Lower leg skin (tissue), 3 donors: ENCODE measurements around the gene TSPAN16.

Source experiments
- POLR2A ChIP-seq, 2 donors: fragments of 450-650 bp; IDR thresholded peaks; one replicate each; pipeline ENCODE4 v1.6.1; 2016 to 2017; ENCODE audit warnings: antibody characterized with exemption in 2 of 2, mild to moderate bottlenecking in 1 of 2, moderate library complexity in 1 of 2
- TF ChIP-seq, protein P1 (sequence below), 3 donors: fragments of 450-650 bp; IDR thresholded peaks; one replicate each; pipeline ENCODE4 v1.5.1; 2016; ENCODE audit warnings: antibody characterized with exemption in 3 of 3, mild to moderate bottlenecking in 3 of 3, moderate library complexity in 2 of 3

DNA sequence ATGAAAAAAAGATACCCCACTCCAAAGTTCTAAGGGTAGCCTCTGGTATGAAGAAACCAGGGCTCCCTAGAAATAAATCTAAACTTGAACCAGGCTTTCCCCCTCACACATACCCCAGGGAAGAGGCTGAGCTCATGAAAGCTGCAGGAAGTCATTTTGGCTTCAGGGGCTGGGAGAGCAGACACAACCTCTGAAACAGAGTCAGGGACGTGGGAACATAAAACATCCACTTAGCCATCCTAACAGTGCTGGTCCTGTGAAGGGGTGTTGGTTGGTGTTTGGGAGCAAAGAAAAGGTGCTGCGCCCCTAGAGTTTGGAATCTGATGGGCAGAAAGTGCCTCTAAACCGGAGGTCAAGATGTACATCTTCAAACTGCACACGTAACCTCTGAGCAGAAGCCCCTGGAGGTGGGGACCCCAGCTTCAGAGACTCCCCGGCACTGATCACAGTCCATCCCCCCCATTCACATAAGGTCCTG is 27.7 kb downstream of the TSPAN16 start:
- TF ChIP-seq, protein P1, sequence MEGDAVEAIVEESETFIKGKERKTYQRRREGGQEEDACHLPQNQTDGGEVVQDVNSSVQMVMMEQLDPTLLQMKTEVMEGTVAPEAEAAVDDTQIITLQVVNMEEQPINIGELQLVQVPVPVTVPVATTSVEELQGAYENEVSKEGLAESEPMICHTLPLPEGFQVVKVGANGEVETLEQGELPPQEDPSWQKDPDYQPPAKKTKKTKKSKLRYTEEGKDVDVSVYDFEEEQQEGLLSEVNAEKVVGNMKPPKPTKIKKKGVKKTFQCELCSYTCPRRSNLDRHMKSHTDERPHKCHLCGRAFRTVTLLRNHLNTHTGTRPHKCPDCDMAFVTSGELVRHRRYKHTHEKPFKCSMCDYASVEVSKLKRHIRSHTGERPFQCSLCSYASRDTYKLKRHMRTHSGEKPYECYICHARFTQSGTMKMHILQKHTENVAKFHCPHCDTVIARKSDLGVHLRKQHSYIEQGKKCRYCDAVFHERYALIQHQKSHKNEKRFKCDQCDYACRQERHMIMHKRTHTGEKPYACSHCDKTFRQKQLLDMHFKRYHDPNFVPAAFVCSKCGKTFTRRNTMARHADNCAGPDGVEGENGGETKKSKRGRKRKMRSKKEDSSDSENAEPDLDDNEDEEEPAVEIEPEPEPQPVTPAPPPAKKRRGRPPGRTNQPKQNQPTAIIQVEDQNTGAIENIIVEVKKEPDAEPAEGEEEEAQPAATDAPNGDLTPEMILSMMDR (IDR thresholded peaks at IDR 0.05), result no peak
- TF ChIP-seq POLR2A (IDR thresholded peaks at IDR 0.05), result no peak
